Measurements from ENCODE around the gene LFNG. TPM values are rescaled to one million over a fixed set of nuclear protein-coding genes. Genes with fewer than 3 reads are reported as not detected.

The LFNG gene
- total RNA-seq, 2 donors from 2014 or later: 16.0 to 47.2 TPM

- H3K9me3 ChIP-seq (ENCODE audit: control insufficient read depth, low read length): no peaks in the 10 kb centered on the region
- DNase-seq: no peak
- H3K36me3 ChIP-seq (ENCODE audit: control insufficient read depth, insufficient read depth, low read length): no peaks in the 10 kb centered on the region
- H3K27ac ChIP-seq (ENCODE audit: low read depth, low read length): no peak overlapping the region
- Mint-ChIP-seq H3K4me3 (no peak overlapping the region), H3K36me3 (ENCODE audit: low read depth) (no peaks in the 10 kb centered on the region), H3K27ac (no peak overlapping the region), H3K9me3 (no peaks in the 10 kb centered on the region), H3K27me3 (ENCODE audit: insufficient read depth) (no peaks in the 10 kb centered on the region), H3K4me1 (peaks cover 24% of the 10 kb centered on the region)
- peaks cover 15% of the 10 kb centered on the region for H3K4me1 ChIP-seq (ENCODE audit: control insufficient read depth, insufficient read depth, low read length)
- H3K27me3 ChIP-seq (ENCODE audit: control insufficient read depth, insufficient read depth, low read length, poor library complexity, severe bottlenecking): no peaks in the 10 kb centered on the region
- 94 to 100% methylated on average over 2 to 6 of the region's 6 CpGs for WGBS, 2 experiments (ENCODE audit: insufficient coverage in 1 of 2, insufficient read length in 1 of 2)
- H3K9ac ChIP-seq (ENCODE audit: extremely low read depth, low read length, poor library complexity, severe bottlenecking): no peak overlapping the region
- no peak overlapping the region for H3K4me3 ChIP-seq (ENCODE audit: low read length)
- no peak for TF ChIP-seq CTCF (conservative IDR thresholded peaks at IDR 0.05)
Measured at GRCh38 chr7:2507917-2508306, 11.7 kb upstream of the LFNG start.

GRCh38 chr7:2508327-2509215 is 11.0 kb upstream of the LFNG start:
- H3K27ac ChIP-seq (ENCODE audit: low read depth, low read length): peak overlapping the region; percentile 60
- H3K27me3 ChIP-seq (ENCODE audit: control insufficient read depth, insufficient read depth, low read length, poor library complexity, severe bottlenecking): no peaks in the 10 kb centered on the region
- Mint-ChIP-seq H3K36me3 (ENCODE audit: low read depth) (no peaks in the 10 kb centered on the region), H3K27ac (no peak overlapping the region), H3K4me1 (peaks cover 27% of the 10 kb centered on the region), H3K9me3 (no peaks in the 10 kb centered on the region), H3K4me3 (no peak overlapping the region), H3K27me3 (ENCODE audit: insufficient read depth) (no peaks in the 10 kb centered on the region)
- no peak for TF ChIP-seq CTCF (conservative IDR thresholded peaks at IDR 0.05)
- peaks cover 15% of the 10 kb centered on the region for H3K4me1 ChIP-seq (ENCODE audit: control insufficient read depth, insufficient read depth, low read length)
- H3K9me3 ChIP-seq (ENCODE audit: control insufficient read depth, low read length): no peaks in the 10 kb centered on the region
- 88% methylated on average over 35 to 43 of the region's 43 CpGs for WGBS, 2 experiments (ENCODE audit: insufficient coverage in 1 of 2, insufficient read length in 1 of 2)
- DNase-seq: peak; percentile 54
- H3K4me3 ChIP-seq (ENCODE audit: low read length): no peak overlapping the region
- no peaks in the 10 kb centered on the region for H3K36me3 ChIP-seq (ENCODE audit: control insufficient read depth, insufficient read depth, low read length)
- H3K9ac ChIP-seq (ENCODE audit: extremely low read depth, low read length, poor library complexity, severe bottlenecking): no peak overlapping the region

GRCh38 chr7:2509298-2509906 is 10.2 kb upstream of the LFNG start:
- Mint-ChIP-seq H3K4me1 (peaks cover 27% of the 10 kb centered on the region), H3K36me3 (ENCODE audit: low read depth) (no peaks in the 10 kb centered on the region), H3K27me3 (ENCODE audit: insufficient read depth) (no peaks in the 10 kb centered on the region), H3K27ac (no peak overlapping the region), H3K4me3 (no peak overlapping the region), H3K9me3 (no peaks in the 10 kb centered on the region)
- peak; percentile 19 for TF ChIP-seq CTCF (conservative IDR thresholded peaks at IDR 0.05)
- WGBS, 2 experiments (ENCODE audit: insufficient coverage in 1 of 2, insufficient read length in 1 of 2): 70 to 85% methylated on average over 4 to 23 of the region's 23 CpGs
- no peak for DNase-seq
- Histone ChIP-seq H3K27me3 (ENCODE audit: control insufficient read depth, insufficient read depth, low read length, poor library complexity, severe bottlenecking) (no peaks in the 10 kb centered on the region), H3K27ac (ENCODE audit: low read depth, low read length) (peak overlapping the region; percentile 60), H3K9me3 (ENCODE audit: control insufficient read depth, low read length) (no peaks in the 10 kb centered on the region), H3K36me3 (ENCODE audit: control insufficient read depth, insufficient read depth, low read length) (no peaks in the 10 kb centered on the region), H3K4me3 (ENCODE audit: low read length) (no peak overlapping the region), H3K4me1 (ENCODE audit: control insufficient read depth, insufficient read depth, low read length) (peaks cover 15% of the 10 kb centered on the region), H3K9ac (ENCODE audit: extremely low read depth, low read length, poor library complexity, severe bottlenecking) (no peak overlapping the region)

All from endodermal cell (in vitro differentiated cells).